GM10266 (cell line): ENCODE measurements around the gene SPIRE2.
"Not testable (repeated sequence)": the region's sequence is repeated elsewhere in the genome, so short reads cannot be mapped to it uniquely, and the experiment has no call there.

Experiments used
- DNase-seq: peaks from one replicate; pipeline ENCODE4 v3.0.0; 2012; ENCODE audit errors: extremely low spot score
- CTCF ChIP-seq: IDR thresholded peaks from 2 replicates; pipeline ENCODE4 v1.5.1; 2012; ENCODE audit warnings: mild to moderate bottlenecking, low read depth; ENCODE audit not compliant: control insufficient read depth, insufficient read depth; ENCODE audit errors: missing control alignments

Gene SPIRE2

GRCh38 chr16:89867918-89868317 is 39.6 kb downstream of the SPIRE2 start:
- no peak for TF ChIP-seq CTCF

GRCh38 chr16:89869911-89870310 is 41.6 kb downstream of the SPIRE2 start:
- no peak for DNase-seq
- TF ChIP-seq CTCF = no peak

More at GRCh38 chr16:89867918-89868317, 39.6 kb downstream of the SPIRE2 start:
- no peak for DNase-seq

- no peak for DNase-seq
- no peak for TF ChIP-seq CTCF
Observed at GRCh38 chr16:89870440-89870839, 42.2 kb downstream of the SPIRE2 start.

GRCh38 chr16:89871895-89872294 is 43.6 kb downstream of the SPIRE2 start:
- DNase-seq = no peak

GRCh38 chr16:89873109-89873971 is 45.1 kb downstream of the SPIRE2 start, which contains the start of gene TCF25:
TSS of gene TCF25 (plus strand) at chr16:89873592. CDS start at chr16:89873668, 76 bp downstream.
- no peak for TF ChIP-seq CTCF
- peak; percentile 96 for DNase-seq

More at GRCh38 chr16:89871895-89872294, 43.6 kb downstream of the SPIRE2 start:
- no peak for TF ChIP-seq CTCF

GRCh38 chr16:89873972-89874689 is 45.9 kb downstream of the SPIRE2 start:
- peak; percentile 99 for DNase-seq
- TF ChIP-seq CTCF = no peak

GRCh38 chr16:89879123-89879522 is 50.8 kb downstream of the SPIRE2 start:
- not testable (repeated sequence) for DNase-seq
